HepG2 (cell line): ENCODE results near the gene STH. TPM values are rescaled to one million over a fixed set of nuclear protein-coding genes. Genes with fewer than 3 reads are reported as not detected.

Experiments used
- ARNTL ChIP-seq: sonication (generic); formaldehyde crosslinking; IDR thresholded peaks from 2 replicates; pipeline ENCODE4 v1.4.0; 2020; ENCODE audit warnings: mild to moderate bottlenecking, missing genetic modification reagents
- ELF3 ChIP-seq: IDR thresholded peaks from 2 replicates; pipeline ENCODE4 v1.6.1; 2016; ENCODE audit warnings: missing genetic modification reagents, missing compliant biosample characterization
- FOXO4 ChIP-seq: sonication (generic); formaldehyde crosslinking; conservative IDR thresholded peaks from 2 replicates; pipeline ENCODE4 v1.8.1; 2023; ENCODE audit warnings: missing genetic modification reagents
- KLF12 ChIP-seq: sonication (generic); formaldehyde crosslinking; IDR thresholded peaks from 2 replicates; pipeline ENCODE4 v1.4.0; 2020; ENCODE audit warnings: missing genetic modification reagents, borderline replicate concordance
- NR2F1 ChIP-seq, 2 experiments: fragments of 450-650 bp in 1 of 2; formaldehyde crosslinking in 1 of 2; IDR thresholded peaks; 2 replicates each; pipeline versions ENCODE4 v1.5.0 to v1.6.1; 2016 to 2020; ENCODE audit warnings: mild to moderate bottlenecking in 1 of 2, missing compliant biosample characterization in 1 of 2, missing genetic modification reagents in 1 of 2, moderate library complexity in 1 of 2
- PAX8 ChIP-seq: sonication (generic); formaldehyde crosslinking; IDR thresholded peaks from 2 replicates; pipeline ENCODE4 v1.8.0; 2022; ENCODE audit warnings: mild to moderate bottlenecking, missing genetic modification reagents, borderline replicate concordance
- RBM22 ChIP-seq: fragments of 200-400 bp; formaldehyde crosslinking; optimal IDR thresholded peaks from 2 replicates; pipeline ENCODE3; 2017; ENCODE audit warnings: mild to moderate bottlenecking, low read length, moderate library complexity
- RXRB ChIP-seq: IDR thresholded peaks from 2 replicates; pipeline ENCODE4 v1.6.1; 2016; ENCODE audit warnings: borderline replicate concordance, missing genetic modification reagents, missing compliant biosample characterization
- SP4 ChIP-seq: sonication (generic); formaldehyde crosslinking; IDR thresholded peaks from 2 replicates; pipeline ENCODE4 v1.8.1; 2023; ENCODE audit warnings: mild to moderate bottlenecking, missing genetic modification reagents
- SSRP1 ChIP-seq: IDR thresholded peaks from 2 replicates; pipeline ENCODE4 v1.6.1; 2016; ENCODE audit warnings: control low read depth
- ZNF275 ChIP-seq: sonication (generic); formaldehyde crosslinking; IDR thresholded peaks from 2 replicates; pipeline ENCODE4 v1.8.0; 2022; ENCODE audit warnings: missing genetic modification reagents, mild to moderate bottlenecking, inconsistent platforms, borderline replicate concordance
- ZNF354B ChIP-seq: sonication (generic); formaldehyde crosslinking; IDR thresholded peaks from 2 replicates; pipeline ENCODE4 v1.8.0; 2022; ENCODE audit warnings: mild to moderate bottlenecking, missing genetic modification reagents
- ZNF646 ChIP-seq: sonication (generic); formaldehyde crosslinking; IDR thresholded peaks from 2 replicates; pipeline ENCODE4 v1.9.0; 2021; ENCODE audit warnings: mild to moderate bottlenecking, missing genetic modification reagents
- ZNF788 ChIP-seq: sonication (generic); formaldehyde crosslinking; IDR thresholded peaks from 2 replicates; pipeline ENCODE4 v1.5.0; 2020; ENCODE audit warnings: mild to moderate bottlenecking, missing genetic modification reagents, borderline replicate concordance
- ZNF841 ChIP-seq: sonication (generic); formaldehyde crosslinking; IDR thresholded peaks from 2 replicates; pipeline ENCODE4 v1.8.1; 2023; ENCODE audit warnings: missing genetic modification reagents, borderline replicate concordance
- ZSCAN25 ChIP-seq: sonication (generic); formaldehyde crosslinking; IDR thresholded peaks from 2 replicates; pipeline ENCODE4 v1.8.0; 2022; ENCODE audit warnings: mild to moderate bottlenecking, missing genetic modification reagents
- polyA plus RNA-seq, 8 experiments: library from polyadenylated mRNA; depleted of rRNA in 3 of 8; stranded (reverse) in 7 of 8; unstranded in 1 of 8; fragments of >200 nt; fragmentation: Illumina TruSeq in 4 of 8; extraction: Trizol in 4 of 8; gene quantifications; 2 replicates each; pipeline versions ENCODE4 v1.2.1 to v1.2.3, GENCODE V29; 2011 to 2016; ENCODE audit warnings: low read depth in 4 of 8, missing spikeins in 1 of 8, mixed read lengths in 1 of 8; ENCODE audit not compliant: insufficient read depth in 1 of 8
- total RNA-seq, 5 experiments: library from RNA; depleted of rRNA; stranded (reverse); fragments of >200 nt; fragmentation: Illumina TruSeq; extraction: Trizol; gene quantifications; 2 replicates each; pipeline ENCODE4 v1.2.3, GENCODE V29; 2016; ENCODE audit warnings: low read depth in 1 of 5

The STH gene
- total and polyA plus RNA-seq, 2 of the 13 experiments (the other 11 are each of a cell fraction or from before 2014, with no cell fraction given) = not detected

DNA sequence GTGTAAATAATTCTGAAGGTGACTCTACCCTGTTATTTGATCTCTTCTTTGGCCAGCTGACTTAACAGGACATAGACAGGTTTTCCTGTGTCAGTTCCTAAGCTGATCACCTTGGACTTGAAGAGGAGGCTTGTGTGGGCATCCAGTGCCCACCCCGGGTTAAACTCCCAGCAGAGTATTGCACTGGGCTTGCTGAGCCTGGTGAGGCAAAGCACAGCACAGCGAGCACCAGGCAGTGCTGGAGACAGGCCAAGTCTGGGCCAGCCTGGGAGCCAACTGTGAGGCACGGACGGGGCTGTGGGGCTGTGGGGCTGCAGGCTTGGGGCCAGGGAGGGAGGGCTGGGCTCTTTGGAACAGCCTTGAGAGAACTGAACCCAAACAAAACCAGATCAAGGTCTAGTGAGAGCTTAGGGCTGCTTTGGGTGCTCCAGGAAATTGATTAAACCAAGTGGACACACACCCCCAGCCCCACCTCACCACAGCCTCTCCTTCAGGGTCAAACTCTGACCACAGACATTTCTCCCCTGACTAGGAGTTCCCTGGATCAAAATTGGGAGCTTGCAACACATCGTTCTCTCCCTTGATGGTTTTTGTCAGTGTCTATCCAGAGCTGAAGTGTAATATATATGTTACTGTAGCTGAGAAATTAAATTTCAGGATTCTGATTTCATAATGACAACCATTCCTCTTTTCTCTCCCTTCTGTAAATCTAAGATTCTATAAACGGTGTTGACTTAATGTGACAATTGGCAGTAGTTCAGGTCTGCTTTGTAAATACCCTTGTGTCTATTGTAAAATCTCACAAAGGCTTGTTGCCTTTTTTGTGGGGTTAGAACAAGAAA lies 5.1 kb downstream of the STH start (continued):
- TF ChIP-seq ZNF788 (CRISPR knock-in tag) (peak; percentile 83; the same call in 1 of the 2 replicates), PAX8 (CRISPR knock-in tag) (no peak), ARNTL (CRISPR knock-in tag) (peak; percentile 67; the same call in 1 of the 2 replicates), ZNF354B (CRISPR knock-in tag) (peak; percentile 56; the same call in 1 of the 2 replicates), RXRB (CRISPR knock-in tag) (peak; percentile 66; the same call in 1 of the 2 replicates), SP4 (CRISPR knock-in tag) (peak; percentile 51; the same call in 1 of the 2 replicates), NR2F1 (CRISPR knock-in tag; IDR thresholded peaks at IDR 0.05) (0 out of 4 replicates have a peak, but pooled peaks of 1 of the 2 experiments have one; percentile 10), ZNF841 (CRISPR knock-in tag) (no peak), RBM22 (no peak), KLF12 (CRISPR knock-in tag) (peak; percentile 72; the same call in 1 of the 2 replicates), FOXO4 (no peak), ZNF646 (CRISPR knock-in tag) (peak; percentile 47; the same call in 1 of the 2 replicates), ZSCAN25 (CRISPR knock-in tag) (peak; percentile 53; the same call in 1 of the 2 replicates), SSRP1 (no peak), ZNF275 (CRISPR knock-in tag) (0 out of 2 replicates have a peak, but pooled peaks have one; percentile 71), ELF3 (CRISPR knock-in tag) (peak; percentile 79)
